Right atrium auricular region (tissue), 2 donors: ENCODE results near the gene SRD5A1. TPM values are rescaled to one million over a fixed set of nuclear protein-coding genes. Genes with fewer than 3 reads are reported as not detected.
A peak's percentile ranks its signal among the peaks of the same experiment; 100 is the strongest.

ENCODE experiments used
- DNase-seq: peaks from one replicate; pipeline ENCODE4 v3.0.0-alpha.2; 2019; ENCODE audit warnings: low spot score
- H3K27ac ChIP-seq, 2 donors: fragments of 200-600 bp; sonication (generic); 1 replicate in 1 of 2; 2 replicates in 1 of 2; pipeline ENCODE4 v1.5.1; 2016 to 2019
- H3K27me3 ChIP-seq, 2 donors: fragments of 200-600 bp; sonication (generic); one replicate each; pipeline versions ENCODE4 v1.5.1 to v1.6.0; 2017 to 2019
- H3K36me3 ChIP-seq: fragments of 200-600 bp; sonication (generic); one replicate; pipeline ENCODE4 v1.5.1; 2016
- H3K4me1 ChIP-seq, 2 donors: fragments of 200-600 bp; sonication (generic); one replicate each; pipeline versions ENCODE4 v1.5.1 to v1.6.0; 2017 to 2019
- H3K4me3 ChIP-seq, 2 donors: fragments of 200-600 bp; sonication (generic); 1 replicate in 1 of 2; 2 replicates in 1 of 2; pipeline ENCODE4 v1.5.1; 2017 to 2019; ENCODE audit warnings: mild to moderate bottlenecking in 1 of 2, moderate library complexity in 1 of 2
- H3K9me3 ChIP-seq, 2 donors: fragments of 200-600 bp; sonication (generic); one replicate each; pipeline ENCODE4 v1.5.1; 2019
- CTCF ChIP-seq, 2 donors: fragments of 200-600 bp; sonication (generic); IDR thresholded peaks; one replicate each; pipeline ENCODE4 v1.5.1; 2019; ENCODE audit warnings: antibody characterized with exemption in 2 of 2
- total RNA-seq, 2 donors: library from RNA; depleted of rRNA; stranded (reverse); fragments of >200 nt; gene quantifications; one replicate each; pipeline ENCODE4 v1.1.0, GENCODE V29; 2016

Gene SRD5A1
- total RNA-seq, 2 donors from 2014 or later = 0.67 to 1.2 TPM

- H3K4me3 ChIP-seq = no peak overlapping the region
- TF ChIP-seq CTCF (IDR thresholded peaks at IDR 0.05) = no peak
Measured at GRCh38 chr5:6586647-6587042, 46.6 kb upstream of the SRD5A1 start.

GRCh38 chr5:6587171-6587570 lies 46.1 kb upstream of the SRD5A1 start:
- TF ChIP-seq CTCF (IDR thresholded peaks at IDR 0.05) = no peak
- H3K9me3 ChIP-seq = no peaks in the 10 kb centered on the region
- no peaks in the 10 kb centered on the region for H3K36me3 ChIP-seq
- peak; percentile 38 for DNase-seq
- H3K27me3 ChIP-seq = no peaks in the 10 kb centered on the region
- no peak overlapping the region for H3K4me3 ChIP-seq
- peaks cover 0 to 7% of the 10 kb centered on the region in 2 donors for H3K4me1 ChIP-seq
- no peak overlapping the region for H3K27ac ChIP-seq

More at GRCh38 chr5:6586647-6587042, 46.6 kb upstream of the SRD5A1 start:
- Histone ChIP-seq H3K36me3 (no peaks in the 10 kb centered on the region), H3K27ac (no peak overlapping the region), H3K9me3 (no peaks in the 10 kb centered on the region), H3K4me1 (peaks cover 0 to 7% of the 10 kb centered on the region in 2 donors), H3K27me3 (no peaks in the 10 kb centered on the region)
- peak; percentile 38 for DNase-seq

GRCh38 chr5:6590581-6590980 lies 42.7 kb upstream of the SRD5A1 start:
- Histone ChIP-seq H3K27me3 (no peaks in the 10 kb centered on the region), H3K9me3 (no peaks in the 10 kb centered on the region), H3K36me3 (no peaks in the 10 kb centered on the region), H3K4me1 (no peaks in the 10 kb centered on the region), H3K27ac (no peak overlapping the region), H3K4me3 (no peak overlapping the region)
- TF ChIP-seq CTCF (IDR thresholded peaks at IDR 0.05) = no peak
- DNase-seq = no peak

GRCh38 chr5:6591671-6592288 lies 41.5 kb upstream of the SRD5A1 start:
- DNase-seq = no peak
- H3K4me1 ChIP-seq = no peaks in the 10 kb centered on the region
- no peak overlapping the region for H3K4me3 ChIP-seq
- TF ChIP-seq CTCF (IDR thresholded peaks at IDR 0.05) = no peak
- H3K27ac ChIP-seq = no peak overlapping the region
- H3K36me3 ChIP-seq = no peaks in the 10 kb centered on the region
- no peaks in the 10 kb centered on the region for H3K9me3 ChIP-seq
- H3K27me3 ChIP-seq = no peaks in the 10 kb centered on the region

GRCh38 chr5:6592601-6593000 lies 40.6 kb upstream of the SRD5A1 start:
- TF ChIP-seq CTCF (IDR thresholded peaks at IDR 0.05) = no peak
- H3K9me3 ChIP-seq = no peaks in the 10 kb centered on the region
- no peaks in the 10 kb centered on the region for H3K27me3 ChIP-seq
- peaks cover 1% of the 10 kb centered on the region for H3K36me3 ChIP-seq
- H3K4me3 ChIP-seq = no peak overlapping the region
- no peak overlapping the region for H3K27ac ChIP-seq
- no peak for DNase-seq
- no peaks in the 10 kb centered on the region for H3K4me1 ChIP-seq
